Thyroid gland (tissue), 4 donors: Measurements from ENCODE around the gene HPD.

Source experiments
- CTCF ChIP-seq, 6 experiments: fragments of 200-600 bp in 3 of 6; fragments of 450-650 bp in 3 of 6; sonication (generic) in 3 of 6; IDR thresholded peaks; one replicate each; pipeline ENCODE4 v1.5.1; 2016 to 2019; ENCODE audit warnings: antibody characterized with exemption in 6 of 6, mild to moderate bottlenecking in 2 of 6, inconsistent platforms in 1 of 6, moderate library complexity in 1 of 6
- POLR2A ChIP-seq, 2 donors: fragments of 450-650 bp; IDR thresholded peaks; one replicate each; pipeline ENCODE4 v1.6.1; 2017; ENCODE audit warnings: antibody characterized with exemption in 2 of 2, mild to moderate bottlenecking in 2 of 2, moderate library complexity in 1 of 2

GRCh38 chr12:121903202-121903601 lies 44.5 kb upstream of the HPD start:
- TF ChIP-seq POLR2A (IDR thresholded peaks at IDR 0.05) (no peak), CTCF (IDR thresholded peaks at IDR 0.05) (no peak)
